Right lobe of liver (tissue), 4 donors: ENCODE results near the gene NEDD9.

Source experiments
- POLR2A ChIP-seq: fragments of 450-650 bp; IDR thresholded peaks from one replicate; pipeline ENCODE4 v1.6.1; 2017; ENCODE audit warnings: antibody characterized with exemption, mild to moderate bottlenecking
- TF ChIP-seq, protein P1 (sequence below), 4 donors: fragments of 200-600 bp in 3 of 4; fragments of 450-650 bp in 1 of 4; IDR thresholded peaks; one replicate each; pipeline versions ENCODE4 v1.5.1 to v1.8.0; 2016 to 2022; ENCODE audit warnings: antibody characterized with exemption in 4 of 4, mild to moderate bottlenecking in 2 of 4
- donor health status: DM: no; HTN: no; CAD: no.
- donor health status: DM: no; HTN: no; CAD: no.
- donor health status: DM: no; HTN: yes; CAD: no.

DNA sequence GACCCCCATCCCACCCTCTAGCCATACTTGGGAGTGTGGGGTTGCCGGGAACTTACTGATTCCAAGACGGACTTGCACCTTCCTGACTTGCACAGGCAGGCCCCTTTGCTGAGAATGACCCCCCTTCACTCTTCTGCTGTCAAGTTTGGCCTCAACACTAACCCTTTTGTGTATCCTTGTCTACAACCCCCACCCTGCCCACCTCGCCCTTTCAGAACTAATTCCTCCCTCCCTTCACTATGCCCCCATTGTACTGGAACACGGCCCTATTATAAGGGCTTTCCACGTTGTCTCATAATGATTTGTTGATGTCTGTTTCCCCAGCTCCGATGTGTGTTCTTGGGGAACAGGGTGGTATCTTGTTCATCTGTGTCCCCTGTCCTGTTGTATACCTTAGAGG lies 4.4 kb upstream of the NEDD9 start:
- no peak for TF ChIP-seq POLR2A
- TF ChIP-seq, protein P1, sequence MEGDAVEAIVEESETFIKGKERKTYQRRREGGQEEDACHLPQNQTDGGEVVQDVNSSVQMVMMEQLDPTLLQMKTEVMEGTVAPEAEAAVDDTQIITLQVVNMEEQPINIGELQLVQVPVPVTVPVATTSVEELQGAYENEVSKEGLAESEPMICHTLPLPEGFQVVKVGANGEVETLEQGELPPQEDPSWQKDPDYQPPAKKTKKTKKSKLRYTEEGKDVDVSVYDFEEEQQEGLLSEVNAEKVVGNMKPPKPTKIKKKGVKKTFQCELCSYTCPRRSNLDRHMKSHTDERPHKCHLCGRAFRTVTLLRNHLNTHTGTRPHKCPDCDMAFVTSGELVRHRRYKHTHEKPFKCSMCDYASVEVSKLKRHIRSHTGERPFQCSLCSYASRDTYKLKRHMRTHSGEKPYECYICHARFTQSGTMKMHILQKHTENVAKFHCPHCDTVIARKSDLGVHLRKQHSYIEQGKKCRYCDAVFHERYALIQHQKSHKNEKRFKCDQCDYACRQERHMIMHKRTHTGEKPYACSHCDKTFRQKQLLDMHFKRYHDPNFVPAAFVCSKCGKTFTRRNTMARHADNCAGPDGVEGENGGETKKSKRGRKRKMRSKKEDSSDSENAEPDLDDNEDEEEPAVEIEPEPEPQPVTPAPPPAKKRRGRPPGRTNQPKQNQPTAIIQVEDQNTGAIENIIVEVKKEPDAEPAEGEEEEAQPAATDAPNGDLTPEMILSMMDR (IDR thresholded peaks at IDR 0.05) = no peak
